SU-DHL-6 (cell line): ENCODE results near the gene TECTA.

Experiments
- H2AFZ ChIP-seq: fragments of 200-600 bp; sonication (generic); 2 replicates; pipeline ENCODE4 v1.6.1; 2014; ENCODE audit warnings: low read depth, mild to moderate bottlenecking, moderate library complexity, mixed read lengths, antibody characterized with exemption, low read length; ENCODE audit not compliant: severe bottlenecking
- H3F3A ChIP-seq: fragments of 200-600 bp; shearing (Covaris generic); 2 replicates; pipeline ENCODE4 v1.6.0; 2016; ENCODE audit warnings: antibody characterized with exemption, mild to moderate bottlenecking; ENCODE audit not compliant: insufficient read depth
- H3K27ac ChIP-seq: fragments of 200-600 bp; sonication (generic); 2 replicates; pipeline ENCODE4 v1.5.1; 2016; ENCODE audit warnings: low read depth, mild to moderate bottlenecking, low read length, moderate library complexity, mixed read lengths
- H3K27me3 ChIP-seq: fragments of 200-600 bp; sonication (generic), shearing (Covaris generic); 2 replicates; pipeline ENCODE4 v1.6.0; 2014; ENCODE audit warnings: mild to moderate bottlenecking, low read length
- H3K36me3 ChIP-seq: fragments of 200-600 bp; sonication (generic); 2 replicates; pipeline ENCODE4 v1.6.1; 2014; ENCODE audit warnings: mild to moderate bottlenecking, low read length, mixed read lengths
- H3K4me2 ChIP-seq: fragments of 300-600, 200-600 bp; shearing (Covaris generic), sonication (generic); 2 replicates; pipeline ENCODE4 v1.6.0; 2014; ENCODE audit warnings: low read length, low read depth, mild to moderate bottlenecking; ENCODE audit not compliant: poor library complexity, severe bottlenecking
- H3K4me3 ChIP-seq: fragments of 200-600 bp; sonication (generic); 2 replicates; pipeline ENCODE4 v1.5.1; 2014; ENCODE audit warnings: antibody characterized with exemption, low read length, mild to moderate bottlenecking, mixed read lengths; ENCODE audit not compliant: insufficient read depth, poor library complexity, severe bottlenecking
- H3K79me2 ChIP-seq: fragments of 200-600 bp; sonication (generic); 2 replicates; pipeline ENCODE4 v1.6.1; 2014; ENCODE audit warnings: mild to moderate bottlenecking, low read length, moderate library complexity; ENCODE audit not compliant: insufficient read depth
- H3K9ac ChIP-seq: fragments of 200-600 bp; sonication (generic); 2 replicates; pipeline ENCODE4 v1.7.0; 2014; ENCODE audit warnings: mild to moderate bottlenecking, low read length
- H3K9me2 ChIP-seq: fragments of 200-600 bp; sonication (generic); replicated peaks from 2 replicates; pipeline ENCODE4 v1.6.1; 2014; ENCODE audit warnings: low read length; ENCODE audit not compliant: insufficient read depth
- H3K9me3 ChIP-seq: fragments of 200-600 bp; sonication (generic); 2 replicates; pipeline ENCODE4 v1.6.1; 2014; ENCODE audit warnings: low read length, mixed read lengths; ENCODE audit not compliant: insufficient read depth
- H4K20me1 ChIP-seq: fragments of 200-600 bp; sonication (generic); 2 replicates; pipeline ENCODE4 v1.6.1; 2014; ENCODE audit warnings: low read depth, mild to moderate bottlenecking, antibody characterized with exemption, low read length, moderate library complexity, mixed read lengths
- EZH2phosphoT487 ChIP-seq: fragments of 200-600 bp; sonication (generic), shearing (Covaris generic); conservative IDR thresholded peaks from 2 replicates; pipeline ENCODE4 v1.6.1; 2018; ENCODE audit warnings: mild to moderate bottlenecking, antibody characterized with exemption, low read length, moderate library complexity, mixed read lengths
- TF ChIP-seq, protein P1 (sequence below): fragments of 200-600 bp; sonication (generic); IDR thresholded peaks from one replicate; pipeline ENCODE4 v1.5.1; 2017; ENCODE audit warnings: antibody characterized with exemption, mild to moderate bottlenecking, low read length, moderate library complexity; ENCODE audit not compliant: insufficient read depth, poor library complexity, severe bottlenecking

TECTA gene

DNA sequence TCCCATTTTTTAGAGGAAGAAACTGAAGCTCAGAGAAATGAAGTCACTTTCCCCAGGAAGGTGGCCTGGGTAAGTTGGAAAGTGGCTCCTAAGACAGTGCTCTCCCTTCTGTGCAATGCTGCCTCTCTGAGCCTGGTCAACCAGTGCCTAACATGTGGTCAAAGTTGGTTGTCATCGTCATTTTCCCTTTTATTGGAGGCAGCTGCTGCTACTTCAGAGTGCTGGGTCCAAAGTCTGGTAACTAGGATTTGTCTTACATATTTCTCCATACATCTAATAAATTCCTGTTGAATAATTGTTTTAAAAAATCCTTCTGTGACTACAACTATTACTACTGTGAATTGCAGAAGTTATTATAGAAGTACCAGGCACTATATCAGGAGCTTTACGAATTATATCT lies 48.1 kb downstream of the TECTA start:
- no peak overlapping the region for H2AFZ ChIP-seq
- TF ChIP-seq EZH2phosphoT487: no peak
- TF ChIP-seq, protein P1, sequence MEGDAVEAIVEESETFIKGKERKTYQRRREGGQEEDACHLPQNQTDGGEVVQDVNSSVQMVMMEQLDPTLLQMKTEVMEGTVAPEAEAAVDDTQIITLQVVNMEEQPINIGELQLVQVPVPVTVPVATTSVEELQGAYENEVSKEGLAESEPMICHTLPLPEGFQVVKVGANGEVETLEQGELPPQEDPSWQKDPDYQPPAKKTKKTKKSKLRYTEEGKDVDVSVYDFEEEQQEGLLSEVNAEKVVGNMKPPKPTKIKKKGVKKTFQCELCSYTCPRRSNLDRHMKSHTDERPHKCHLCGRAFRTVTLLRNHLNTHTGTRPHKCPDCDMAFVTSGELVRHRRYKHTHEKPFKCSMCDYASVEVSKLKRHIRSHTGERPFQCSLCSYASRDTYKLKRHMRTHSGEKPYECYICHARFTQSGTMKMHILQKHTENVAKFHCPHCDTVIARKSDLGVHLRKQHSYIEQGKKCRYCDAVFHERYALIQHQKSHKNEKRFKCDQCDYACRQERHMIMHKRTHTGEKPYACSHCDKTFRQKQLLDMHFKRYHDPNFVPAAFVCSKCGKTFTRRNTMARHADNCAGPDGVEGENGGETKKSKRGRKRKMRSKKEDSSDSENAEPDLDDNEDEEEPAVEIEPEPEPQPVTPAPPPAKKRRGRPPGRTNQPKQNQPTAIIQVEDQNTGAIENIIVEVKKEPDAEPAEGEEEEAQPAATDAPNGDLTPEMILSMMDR: no peak
- H3K4me3 ChIP-seq: no peak overlapping the region
- H3K9me3 ChIP-seq: no peaks in the 10 kb centered on the region
- H3F3A ChIP-seq: no peaks in the 10 kb centered on the region
- no peaks in the 10 kb centered on the region for H3K9me2 ChIP-seq
- no peaks in the 10 kb centered on the region for H3K79me2 ChIP-seq
- H3K9ac ChIP-seq: no peak overlapping the region
- H4K20me1 ChIP-seq: no peaks in the 10 kb centered on the region
- H3K27ac ChIP-seq: no peak overlapping the region
- H3K36me3 ChIP-seq: no peaks in the 10 kb centered on the region
- H3K4me2 ChIP-seq: no peak overlapping the region
- H3K27me3 ChIP-seq: no peaks in the 10 kb centered on the region

DNA sequence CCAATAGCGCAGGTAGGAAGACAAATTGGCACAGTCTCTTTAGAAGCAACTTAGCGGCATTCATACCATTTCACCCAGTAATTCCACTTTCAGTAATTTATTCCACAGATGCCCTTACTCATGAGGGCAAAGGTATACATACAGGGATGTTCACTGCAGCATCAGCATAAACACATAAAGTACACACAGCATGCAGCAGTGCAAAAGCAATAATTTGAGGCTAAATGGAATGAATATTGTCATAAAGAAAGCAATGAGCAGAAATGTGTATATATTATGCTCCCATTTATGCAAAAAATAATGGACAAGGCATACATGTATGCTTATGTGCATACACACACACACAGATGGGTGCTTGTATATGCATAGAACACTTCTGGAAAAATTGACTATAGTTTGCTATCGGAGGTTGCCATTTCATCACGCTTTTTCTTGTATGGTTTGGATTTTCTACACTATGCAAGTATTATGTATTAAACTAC lies 50.2 kb downstream of the TECTA start:
- Histone ChIP-seq H3K79me2 (no peaks in the 10 kb centered on the region), H3K9me2 (no peaks in the 10 kb centered on the region), H3K9me3 (no peaks in the 10 kb centered on the region), H3F3A (no peaks in the 10 kb centered on the region), H3K27ac (no peak overlapping the region), H3K9ac (no peak overlapping the region), H3K36me3 (no peaks in the 10 kb centered on the region), H3K27me3 (no peaks in the 10 kb centered on the region), H2AFZ (no peak overlapping the region), H4K20me1 (no peaks in the 10 kb centered on the region), H3K4me3 (no peak overlapping the region), H3K4me2 (no peak overlapping the region)
- no peak for TF ChIP-seq EZH2phosphoT487

DNA sequence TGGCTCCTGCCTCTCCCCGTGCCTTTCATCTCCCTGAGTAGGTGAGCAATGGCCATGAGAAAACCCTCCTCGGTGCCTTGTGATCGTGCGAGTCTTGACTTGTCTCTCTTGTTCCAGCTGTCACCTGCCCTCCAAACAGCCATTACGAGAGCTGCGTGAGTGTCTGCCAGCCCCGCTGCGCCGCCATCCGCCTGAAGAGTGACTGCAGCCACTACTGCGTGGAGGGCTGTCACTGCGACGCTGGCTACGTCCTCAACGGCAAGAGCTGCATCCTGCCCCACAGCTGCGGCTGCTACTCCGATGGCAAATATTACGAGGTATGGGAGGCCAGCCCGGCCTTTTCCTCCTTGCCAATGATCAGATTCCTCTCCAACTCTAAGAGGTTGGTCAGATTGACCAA lies 51.7 kb downstream of the TECTA start:
- no peaks in the 10 kb centered on the region for H3K9me2 ChIP-seq
- H3K27me3 ChIP-seq: no peaks in the 10 kb centered on the region
- H3F3A ChIP-seq: no peaks in the 10 kb centered on the region
- H3K4me2 ChIP-seq: no peak overlapping the region
- H2AFZ ChIP-seq: no peak overlapping the region
- H4K20me1 ChIP-seq: no peaks in the 10 kb centered on the region
- no peak overlapping the region for H3K27ac ChIP-seq
- no peaks in the 10 kb centered on the region for H3K36me3 ChIP-seq
- H3K9ac ChIP-seq: no peak overlapping the region
- TF ChIP-seq, protein P1: no peak
- no peak for TF ChIP-seq EZH2phosphoT487
- H3K9me3 ChIP-seq: no peaks in the 10 kb centered on the region
- no peak overlapping the region for H3K4me3 ChIP-seq
- no peaks in the 10 kb centered on the region for H3K79me2 ChIP-seq

DNA sequence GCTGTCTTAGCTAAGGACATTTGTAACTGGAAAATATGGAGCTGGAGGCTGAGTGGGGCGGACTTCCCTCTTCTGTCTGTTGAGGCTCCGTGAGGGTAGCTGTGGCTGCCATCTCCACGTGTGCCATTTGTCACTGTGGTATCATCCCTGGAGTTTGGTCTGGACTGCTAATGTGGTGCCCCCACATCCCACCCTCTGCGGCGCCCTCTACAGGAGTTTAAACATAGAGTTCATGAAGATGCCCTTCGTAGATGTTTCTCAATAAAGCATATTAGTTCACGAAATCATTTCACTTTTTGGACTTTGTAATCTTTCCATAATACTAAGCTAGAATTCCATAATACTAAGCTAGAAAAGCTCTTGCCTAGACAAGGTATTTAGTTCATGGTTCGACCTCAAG lies 52.4 kb downstream of the TECTA start:
- Histone ChIP-seq H3K4me3 (no peak overlapping the region), H3K4me2 (no peak overlapping the region), H3K36me3 (no peaks in the 10 kb centered on the region), H3K79me2 (no peaks in the 10 kb centered on the region), H2AFZ (no peak overlapping the region), H3K9me3 (no peaks in the 10 kb centered on the region), H3K27ac (no peak overlapping the region), H3K9ac (no peak overlapping the region), H3F3A (no peaks in the 10 kb centered on the region), H3K9me2 (no peaks in the 10 kb centered on the region), H3K27me3 (no peaks in the 10 kb centered on the region), H4K20me1 (no peaks in the 10 kb centered on the region)
- TF ChIP-seq, protein P1: no peak
